Measurements from ENCODE around the gene SLC25A15.
"Not testable (repeated sequence)": the region's sequence is repeated elsewhere in the genome, so short reads cannot be mapped to it uniquely, and the experiment has no call there.

SLC25A15 gene

DNA sequence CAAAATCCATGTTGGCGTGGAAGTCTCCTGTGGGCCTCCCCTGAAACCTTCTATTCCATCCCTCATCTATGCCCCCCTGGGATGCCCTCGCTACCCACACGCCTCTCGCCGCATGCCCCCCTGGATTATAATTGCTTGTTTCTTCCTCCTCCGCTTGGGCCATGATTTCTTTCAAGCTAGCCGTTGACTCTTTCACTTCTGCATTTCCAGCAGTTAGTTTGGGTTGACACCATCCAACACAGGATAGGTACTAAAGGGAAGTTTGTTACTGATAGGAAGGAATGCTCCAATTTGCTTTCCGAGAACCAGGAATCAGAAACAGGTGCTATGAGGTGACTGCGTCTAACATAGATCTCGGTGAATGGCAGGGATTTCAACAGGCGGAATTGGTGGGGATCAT, 7.7 kb upstream of the SLC25A15 start:
- DNase-seq (ENCODE audit: low read depth) = no peak

DNA sequence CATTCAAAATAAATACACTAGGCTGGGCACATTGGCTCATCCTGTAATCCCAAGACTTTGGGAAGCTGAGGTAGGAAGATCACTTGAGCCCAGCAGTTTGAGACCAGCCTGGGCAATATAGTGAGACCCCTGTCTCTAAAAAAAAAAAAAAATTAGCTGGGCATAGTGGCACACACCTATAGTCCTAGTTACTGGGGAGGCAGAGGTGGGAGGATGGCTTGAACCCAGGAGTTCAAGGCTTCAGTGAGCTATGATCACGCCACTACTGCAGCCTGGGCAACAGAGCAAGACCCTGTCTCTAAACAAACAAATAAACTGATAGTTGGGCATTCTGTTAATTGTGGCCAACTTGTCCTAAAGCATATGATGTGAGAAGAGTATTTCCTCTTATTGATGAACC, 6.4 kb upstream of the SLC25A15 start:
- DNase-seq (ENCODE audit: low read depth) = not testable (repeated sequence)

DNA sequence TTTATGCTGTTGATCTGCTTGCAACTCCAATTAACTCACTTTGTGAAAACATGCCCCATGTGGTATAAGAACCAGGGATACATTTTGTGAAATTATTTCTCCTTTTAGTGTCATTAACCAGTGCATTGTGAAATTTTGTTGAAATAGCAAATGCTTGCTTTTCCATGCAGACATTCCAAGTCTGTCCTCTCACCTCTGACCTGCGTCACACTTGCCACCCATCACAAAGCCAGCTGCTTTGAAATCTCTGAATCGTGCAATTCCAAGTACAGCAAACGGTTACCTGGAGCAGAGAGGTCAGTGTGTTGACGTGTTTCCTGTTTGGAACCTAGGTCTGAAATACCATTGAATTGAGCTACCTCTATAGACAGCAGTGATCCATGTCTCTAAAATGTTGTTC, 4.9 kb upstream of the SLC25A15 start:
- no peak for DNase-seq (ENCODE audit: low read depth)

- peak; percentile 62 for DNase-seq (ENCODE audit: low read depth)
Observed at GRCh38 chr13:40786568-40786996, 2.8 kb upstream of the SLC25A15 start.

GRCh38 chr13:40787062-40787461, 2.3 kb upstream of the SLC25A15 start:
- peak; percentile 77 for DNase-seq (ENCODE audit: low read depth)

- not testable (repeated sequence) for DNase-seq (ENCODE audit: low read depth)
Observed at GRCh38 chr13:40788540-40789274, 704 bp upstream of the SLC25A15 start.

DNA sequence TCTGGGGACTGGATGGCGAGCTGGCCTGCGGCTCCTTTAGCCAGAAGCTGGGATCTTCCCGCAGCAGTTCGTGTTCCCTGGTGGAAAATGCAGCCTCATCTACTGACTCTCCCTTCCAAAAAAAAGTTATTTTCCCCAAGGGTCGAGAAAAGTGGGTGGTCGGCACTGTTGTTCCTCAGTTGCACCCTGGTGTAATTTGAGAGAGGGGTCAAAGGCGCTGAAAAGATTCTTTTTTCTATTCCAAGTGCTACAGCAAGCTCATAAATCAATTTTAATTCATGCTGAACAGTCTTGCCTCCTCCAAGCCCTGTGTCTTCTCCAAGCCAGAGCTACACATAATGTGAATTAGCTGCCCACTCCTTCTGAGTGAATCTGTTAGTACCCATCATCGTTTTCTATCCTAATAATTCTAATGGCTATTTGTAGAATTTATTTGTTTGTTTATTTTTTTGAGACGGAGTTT, 774 bp downstream of the SLC25A15 start:
- no peak for DNase-seq (ENCODE audit: low read depth)

DNA sequence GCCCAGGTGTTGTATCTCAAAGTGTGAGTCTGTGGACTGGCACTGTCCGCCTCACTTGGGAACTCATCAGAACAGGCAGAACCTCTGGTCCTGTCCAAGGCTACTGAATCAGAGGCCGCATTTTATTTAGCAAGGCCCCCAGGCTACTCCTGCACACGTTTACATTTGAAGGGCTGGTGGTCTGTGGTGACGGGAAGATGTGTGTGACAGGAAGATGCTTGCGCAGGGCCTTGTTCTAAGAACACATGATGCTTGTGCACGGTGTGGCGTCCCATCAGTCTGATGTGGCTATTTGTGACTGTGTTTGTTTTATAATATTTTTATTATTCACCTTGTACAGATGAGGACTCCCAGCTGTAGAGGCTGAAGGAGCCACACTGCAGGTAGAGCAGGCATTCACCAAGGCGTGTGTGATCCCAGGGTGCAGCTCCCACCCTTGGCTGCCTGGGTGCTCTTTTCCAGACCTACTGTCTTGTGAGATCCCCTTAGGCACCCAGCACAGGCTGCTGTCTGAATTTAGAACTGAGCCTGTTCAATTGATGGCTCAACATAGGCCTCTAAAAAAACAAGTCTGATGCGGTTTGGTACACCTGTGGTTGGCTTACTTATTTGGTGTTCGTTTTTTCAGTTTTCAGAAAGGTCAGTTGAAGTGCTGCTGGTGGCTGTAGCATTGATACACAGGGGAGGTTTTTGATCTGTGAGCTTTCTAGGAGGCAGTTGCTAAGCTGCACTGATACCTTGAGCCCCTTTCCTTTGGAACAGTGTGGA, 3.1 kb downstream of the SLC25A15 start:
- DNase-seq (ENCODE audit: low read depth) = no peak

DNA sequence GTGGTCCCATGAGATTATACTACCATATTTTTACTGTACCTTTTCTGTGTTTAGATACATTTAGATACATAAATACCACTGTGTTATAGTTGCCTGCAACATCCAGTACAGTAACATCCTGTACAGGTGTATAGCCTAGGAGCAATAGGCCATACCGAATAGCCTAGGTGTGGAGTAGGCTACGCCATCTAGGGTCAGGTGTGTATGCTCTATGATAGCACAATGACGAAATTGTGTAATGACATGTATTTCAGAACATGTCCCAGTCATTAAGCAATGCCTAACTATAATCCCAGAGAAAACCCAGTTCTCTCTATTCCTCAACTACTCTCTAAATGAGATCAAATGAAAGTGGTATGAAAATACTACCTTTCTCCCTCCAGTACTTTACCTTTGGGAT, 3.9 kb downstream of the SLC25A15 start:
- no peak for DNase-seq (ENCODE audit: low read depth)

DNA sequence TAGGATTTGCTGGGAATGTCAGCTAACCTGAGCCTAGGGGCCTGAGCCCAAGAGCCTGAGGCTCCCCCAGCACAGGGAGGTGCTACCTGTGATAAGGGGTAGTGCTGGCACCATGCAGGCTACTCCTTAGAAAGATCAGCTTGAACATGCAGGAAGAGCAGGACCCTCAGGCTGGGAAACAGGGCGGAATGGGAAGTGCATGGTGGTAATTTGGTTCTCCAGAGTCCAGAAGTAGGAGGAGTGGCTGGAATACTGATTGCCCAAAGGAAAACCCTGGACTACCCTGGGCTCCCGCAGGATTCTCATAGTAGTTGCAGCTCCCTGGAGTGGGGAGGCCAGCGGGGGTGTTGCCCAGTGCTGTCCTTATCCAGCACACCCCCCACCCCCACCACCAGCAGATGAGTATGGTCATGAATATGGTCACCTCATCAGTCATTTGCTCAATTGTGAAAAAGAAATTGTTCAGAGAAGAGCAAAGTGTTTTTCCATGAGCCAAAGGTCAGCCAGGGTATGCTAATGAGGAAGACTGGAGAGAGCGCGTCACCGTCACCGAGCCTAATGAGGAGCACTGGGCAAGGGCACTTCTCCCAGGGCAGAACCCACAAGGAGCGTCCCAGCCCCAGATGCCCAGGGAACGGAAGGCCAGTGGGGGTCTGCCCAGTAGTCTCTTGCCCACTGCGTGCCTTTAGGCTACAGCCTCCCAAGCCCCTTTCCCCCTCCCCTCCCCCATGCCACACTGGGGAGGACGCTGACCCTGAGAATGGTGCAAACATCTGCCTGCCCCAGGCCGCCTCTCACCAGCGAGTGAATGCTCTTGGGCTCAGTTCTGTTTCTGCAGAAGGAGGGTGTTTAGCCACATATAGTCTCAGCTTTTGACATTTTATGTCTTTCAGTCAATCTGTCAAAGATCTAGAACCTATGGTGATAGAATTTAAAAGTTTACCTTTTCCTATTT, 5.3 kb downstream of the SLC25A15 start:
- no peak for DNase-seq (ENCODE audit: low read depth)

DNA sequence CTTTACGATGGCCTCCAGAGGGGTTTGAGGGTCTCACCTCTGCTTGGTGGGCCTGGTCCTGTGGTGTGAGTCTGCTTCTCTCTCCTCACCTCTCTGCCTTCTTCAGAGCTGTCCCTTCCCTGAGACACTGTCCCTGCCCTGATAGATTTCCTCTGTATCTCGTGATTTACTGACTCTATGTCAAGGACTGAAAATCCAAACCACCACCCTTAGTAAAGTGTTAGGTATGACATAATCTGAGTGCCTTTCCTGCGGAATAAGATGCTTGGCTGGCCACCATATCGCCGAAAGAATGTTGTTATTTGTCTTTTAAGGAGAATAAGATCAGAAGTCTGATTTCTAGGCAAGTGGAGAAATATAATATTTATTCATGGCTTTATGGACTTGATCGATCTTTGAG, 7.2 kb downstream of the SLC25A15 start:
- no peak for DNase-seq (ENCODE audit: low read depth)

DNA sequence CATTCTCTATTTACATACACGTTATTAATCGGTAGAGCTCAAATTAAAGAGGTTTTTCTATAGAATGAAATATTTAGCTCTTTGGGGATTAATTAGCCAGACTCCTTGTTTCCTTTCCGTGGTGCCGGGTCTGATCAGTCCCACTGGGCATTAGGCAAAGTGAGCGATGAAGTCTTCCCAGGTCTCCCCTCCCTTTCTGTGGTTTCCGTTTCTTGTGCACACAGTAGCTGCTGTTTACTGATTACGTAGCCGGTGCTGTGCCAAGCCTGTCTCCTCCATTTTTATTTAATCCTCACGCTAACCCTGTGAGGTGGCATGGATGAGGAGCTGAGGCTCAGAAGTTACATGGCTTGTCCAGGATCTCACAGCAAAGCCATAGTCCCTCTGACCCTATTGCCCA, 9.0 kb downstream of the SLC25A15 start:
- DNase-seq (ENCODE audit: low read depth) = no peak

DNA sequence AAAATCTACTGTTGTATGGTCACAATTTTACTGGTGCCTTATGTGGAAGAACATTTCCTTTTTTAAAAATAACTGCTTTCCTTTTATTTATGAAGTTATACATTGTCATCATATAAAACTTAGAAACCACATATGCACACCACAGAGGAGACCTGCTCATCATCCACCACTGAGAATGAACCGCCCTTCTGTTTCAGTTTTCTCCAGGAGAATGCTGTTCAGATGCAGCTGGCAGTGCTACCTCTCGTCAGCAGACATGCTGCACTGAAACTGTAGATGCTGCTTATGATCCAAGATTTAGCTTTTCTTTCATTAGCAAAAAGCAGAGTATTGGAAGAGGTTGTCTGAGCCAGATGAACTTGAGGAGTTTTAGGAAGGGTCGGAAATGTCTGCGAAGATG, 10.1 kb downstream of the SLC25A15 start:
- no peak for DNase-seq (ENCODE audit: low read depth)

- no peak for DNase-seq (ENCODE audit: low read depth)
Observed at GRCh38 chr13:40800559-40800958, 11.1 kb downstream of the SLC25A15 start.

DNA sequence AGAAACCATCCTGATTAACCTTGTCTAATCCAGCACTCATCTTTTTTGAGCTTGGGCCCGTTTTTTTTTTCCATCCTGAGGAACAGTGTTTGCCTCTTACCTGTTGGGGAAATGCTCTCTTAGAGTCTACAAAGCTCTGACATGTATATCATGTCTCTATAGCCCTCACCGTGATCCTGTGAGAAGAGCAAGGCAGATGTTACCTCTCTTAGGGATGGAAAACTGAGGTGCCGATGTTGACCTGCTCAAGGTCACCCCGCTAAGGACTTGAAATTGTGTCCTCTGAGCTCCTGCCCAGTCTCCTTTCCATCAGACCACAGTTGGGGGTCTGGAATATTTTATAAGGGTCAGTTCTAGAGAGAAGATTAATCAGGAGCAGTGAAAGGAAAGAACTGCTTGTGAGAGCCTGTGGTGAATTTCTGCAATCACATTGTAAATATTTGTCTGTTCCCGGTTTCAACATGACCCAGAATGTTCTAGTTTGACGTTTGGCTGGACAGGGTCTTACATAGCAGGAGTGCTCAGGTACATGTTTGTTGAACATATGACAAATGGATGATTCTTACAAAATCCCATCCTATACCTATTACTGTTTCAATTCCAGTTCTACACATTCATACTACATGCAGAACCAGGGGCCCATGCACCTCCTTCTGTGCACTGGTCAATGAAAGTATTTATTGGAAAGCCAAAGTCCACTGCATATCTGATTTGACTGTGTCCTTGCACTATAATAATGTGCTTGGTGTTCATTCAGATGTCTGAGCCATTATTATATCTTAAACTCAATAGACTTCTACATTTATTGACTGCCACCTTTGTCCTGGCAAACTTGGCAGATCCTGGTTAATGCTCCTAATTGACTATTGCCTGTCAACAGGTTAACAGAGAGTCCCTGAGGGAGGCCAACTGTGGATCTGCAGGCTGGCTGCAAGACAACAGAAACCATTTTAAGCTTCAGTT, 12.1 kb downstream of the SLC25A15 start:
- no peak for DNase-seq (ENCODE audit: low read depth)

- DNase-seq (ENCODE audit: low read depth) = no peak
Observed at GRCh38 chr13:40803316-40803715, 13.9 kb downstream of the SLC25A15 start.

DNA sequence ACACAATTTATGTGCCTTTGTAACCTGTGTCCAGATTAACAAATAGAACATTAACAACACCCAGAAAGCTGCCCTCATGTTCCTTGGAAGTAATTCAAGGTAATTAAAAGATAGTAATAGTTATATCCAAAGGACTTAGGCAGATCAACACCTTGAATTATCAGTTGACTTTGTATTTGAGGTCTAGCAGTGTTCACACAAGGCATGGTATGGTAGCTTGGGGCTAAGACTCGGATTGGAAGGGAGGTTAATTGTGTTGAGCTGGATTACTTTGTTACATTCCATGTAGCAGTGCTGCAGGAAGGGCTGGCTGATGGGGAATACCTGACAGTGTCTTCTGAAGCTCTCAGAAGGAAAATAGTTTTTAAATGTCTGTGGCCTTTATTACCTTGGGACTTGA, 16.8 kb downstream of the SLC25A15 start:
- DNase-seq (ENCODE audit: low read depth) = no peak

- no peak for DNase-seq (ENCODE audit: low read depth)
Observed at GRCh38 chr13:40809471-40809870, 20.1 kb downstream of the SLC25A15 start.

- no peak for DNase-seq (ENCODE audit: low read depth)
Observed at GRCh38 chr13:40812102-40812501, 22.7 kb downstream of the SLC25A15 start.

DNA sequence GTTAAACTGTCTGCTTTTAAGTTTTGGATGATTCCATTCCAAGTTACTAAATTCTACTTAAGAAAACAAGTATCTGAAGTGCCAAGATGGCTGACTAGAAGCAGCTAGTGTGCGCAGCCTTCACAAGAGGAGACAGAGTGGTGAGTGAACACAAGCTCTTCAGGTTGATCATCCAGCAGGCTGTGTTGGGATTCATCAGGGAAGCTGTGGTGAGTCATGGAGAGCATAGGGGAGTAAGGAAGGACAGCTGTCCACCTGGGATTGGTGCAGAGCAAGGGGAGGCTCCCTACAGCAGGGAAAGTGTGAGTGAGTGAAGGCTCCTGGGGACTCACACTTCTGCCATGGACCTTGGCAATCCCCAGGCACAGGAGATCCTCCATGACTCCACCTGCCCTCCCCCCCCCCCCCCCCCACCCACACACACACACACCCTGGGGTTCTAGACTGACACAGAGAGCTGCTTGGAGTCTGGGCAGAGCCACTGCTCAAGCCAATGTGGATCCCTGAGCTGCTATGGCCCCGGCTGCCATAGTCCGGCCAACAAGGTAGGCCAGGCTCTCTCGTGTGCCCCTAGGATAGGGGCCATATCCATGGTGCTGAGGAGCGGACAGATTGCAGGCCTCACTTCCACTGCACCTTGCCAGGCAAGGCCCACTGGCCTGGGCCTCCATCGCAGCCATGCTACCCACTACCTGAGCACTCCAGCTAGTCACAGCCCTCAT, 23.5 kb downstream of the SLC25A15 start:
- DNase-seq (ENCODE audit: low read depth) = peak; percentile 63
